HPDE6-E6E7 (cell line): ENCODE measurements around the gene C2CD2L.
"Not testable (repeated sequence)": the region's sequence is repeated elsewhere in the genome, so short reads cannot be mapped to it uniquely, and the experiment has no call there.

ENCODE experiments used
- DNase-seq: peaks from one replicate; pipeline ENCODE4 v3.0.0; 2011; ENCODE audit warnings: missing footprints; ENCODE audit errors: extremely low spot score

Gene C2CD2L

GRCh38 chr11:119115484-119116234 is 8.5 kb downstream of the C2CD2L start:
- no peak for DNase-seq

GRCh38 chr11:119116235-119116594 is 9.1 kb downstream of the C2CD2L start:
- no peak for DNase-seq

- DNase-seq: no peak
Observed at GRCh38 chr11:119116601-119117000, 9.5 kb downstream of the C2CD2L start.

GRCh38 chr11:119117004-119117706 is 10.0 kb downstream of the C2CD2L start:
- DNase-seq: no peak

- DNase-seq: no peak
Observed at GRCh38 chr11:119118227-119118626, 11.1 kb downstream of the C2CD2L start.

GRCh38 chr11:119118946-119119345 is 11.8 kb downstream of the C2CD2L start:
- no peak for DNase-seq

GRCh38 chr11:119120639-119121007 is 13.5 kb downstream of the C2CD2L start:
- no peak for DNase-seq

- DNase-seq: peak; percentile 99
Observed at GRCh38 chr11:119121008-119121810, 14.1 kb downstream of the C2CD2L start, which contains the start of gene HINFP. HINFP (plus strand) TSS chr11:119121580; CDS start chr11:119126945, 5,365 bp downstream.

GRCh38 chr11:119121811-119122124 is 14.6 kb downstream of the C2CD2L start:
- DNase-seq: peak; percentile 33

GRCh38 chr11:119125821-119126220 is 18.7 kb downstream of the C2CD2L start:
- DNase-seq: no peak

- no peak for DNase-seq
Observed at GRCh38 chr11:119126675-119127268, 19.6 kb downstream of the C2CD2L start.

GRCh38 chr11:119130662-119131061 is 23.5 kb downstream of the C2CD2L start:
- DNase-seq: no peak

- DNase-seq: no peak
Observed at GRCh38 chr11:119134389-119134978, 27.3 kb downstream of the C2CD2L start.

GRCh38 chr11:119139276-119139675 is 32.1 kb downstream of the C2CD2L start:
- DNase-seq: not testable (repeated sequence)

- DNase-seq: peak; percentile 88
Observed at GRCh38 chr11:119144825-119145486, 37.8 kb downstream of the C2CD2L start.

- no peak for DNase-seq
Observed at GRCh38 chr11:119145551-119145950, 38.4 kb downstream of the C2CD2L start.

GRCh38 chr11:119147604-119148333 is 40.6 kb downstream of the C2CD2L start:
- DNase-seq: no peak

- DNase-seq: no peak
Observed at GRCh38 chr11:119148720-119149017, 41.5 kb downstream of the C2CD2L start.

GRCh38 chr11:119149018-119149785 is 42.1 kb downstream of the C2CD2L start, which contains the start of gene ABCG4:
ABCG4 (plus strand) TSS chr11:119149052; CDS start chr11:119149966, 914 bp downstream.
- no peak for DNase-seq

- DNase-seq: no peak
Observed at GRCh38 chr11:119149786-119150275, 42.7 kb downstream of the C2CD2L start.
